GM19452 (cell line): ENCODE data around the gene KRTAP16-1.
"Not testable (repeated sequence)": the region's sequence is repeated elsewhere in the genome, so short reads cannot be mapped to it uniquely, and the experiment has no call there.

Source experiments
- ATAC-seq: cut with Tn5 transposase; IDR thresholded peaks from one replicate; pipeline ENCODE4 v1.9.1; 2021; ENCODE audit not compliant: unreplicated experiment

The KRTAP16-1 gene, protein sequence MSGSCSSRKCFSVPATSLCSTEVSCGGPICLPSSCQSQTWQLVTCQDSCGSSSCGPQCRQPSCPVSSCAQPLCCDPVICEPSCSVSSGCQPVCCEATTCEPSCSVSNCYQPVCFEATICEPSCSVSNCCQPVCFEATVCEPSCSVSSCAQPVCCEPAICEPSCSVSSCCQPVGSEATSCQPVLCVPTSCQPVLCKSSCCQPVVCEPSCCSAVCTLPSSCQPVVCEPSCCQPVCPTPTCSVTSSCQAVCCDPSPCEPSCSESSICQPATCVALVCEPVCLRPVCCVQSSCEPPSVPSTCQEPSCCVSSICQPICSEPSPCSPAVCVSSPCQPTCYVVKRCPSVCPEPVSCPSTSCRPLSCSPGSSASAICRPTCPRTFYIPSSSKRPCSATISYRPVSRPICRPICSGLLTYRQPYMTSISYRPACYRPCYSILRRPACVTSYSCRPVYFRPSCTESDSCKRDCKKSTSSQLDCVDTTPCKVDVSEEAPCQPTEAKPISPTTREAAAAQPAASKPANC

DNA sequence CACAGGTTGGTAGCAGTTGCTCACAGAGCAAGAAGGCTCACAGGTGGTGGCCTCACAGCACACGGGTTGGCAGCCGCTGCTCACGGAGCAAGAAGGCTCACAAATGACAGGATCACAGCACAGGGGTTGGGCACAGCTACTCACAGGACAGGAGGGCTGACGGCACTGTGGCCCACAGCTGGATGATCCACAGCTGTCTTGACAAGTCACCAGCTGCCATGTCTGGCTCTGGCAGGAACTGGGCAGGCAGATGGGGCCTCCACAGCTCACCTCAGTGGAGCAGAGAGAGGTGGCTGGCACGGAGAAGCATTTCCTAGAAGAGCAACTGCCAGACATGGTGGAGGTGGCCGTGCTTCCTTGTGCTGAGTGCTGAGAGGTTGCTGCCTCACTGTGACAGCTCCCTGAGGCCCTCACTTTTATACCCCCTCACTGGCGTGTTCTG lies at the start of gene KRTAP16-1:
Gene KRTAP16-1 (minus strand): TSS at position 392 of the 442 bp plus-strand sequence. CDS start 56 bp downstream, at position 336.
- ATAC-seq: no peak

DNA sequence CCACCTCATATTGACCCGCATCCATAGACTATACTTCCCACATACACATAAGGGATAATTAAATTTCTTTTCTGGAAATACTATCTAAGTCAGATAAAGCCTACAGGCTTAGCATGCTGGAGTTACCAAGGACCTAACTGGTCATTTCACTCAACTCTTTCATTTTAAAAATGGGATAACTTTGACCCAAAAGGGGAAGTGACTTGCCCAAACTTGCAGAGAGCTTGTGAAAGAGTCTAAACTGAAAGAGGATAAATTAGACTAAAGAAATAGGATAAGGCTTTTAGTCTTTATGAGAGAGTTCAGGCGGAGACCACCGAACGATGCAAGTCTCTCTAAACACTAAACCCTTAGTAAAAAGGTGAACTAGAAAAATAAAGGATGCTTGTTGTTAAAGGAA lies 45.4 kb upstream of the KRTAP16-1 start:
- no peak for ATAC-seq

DNA sequence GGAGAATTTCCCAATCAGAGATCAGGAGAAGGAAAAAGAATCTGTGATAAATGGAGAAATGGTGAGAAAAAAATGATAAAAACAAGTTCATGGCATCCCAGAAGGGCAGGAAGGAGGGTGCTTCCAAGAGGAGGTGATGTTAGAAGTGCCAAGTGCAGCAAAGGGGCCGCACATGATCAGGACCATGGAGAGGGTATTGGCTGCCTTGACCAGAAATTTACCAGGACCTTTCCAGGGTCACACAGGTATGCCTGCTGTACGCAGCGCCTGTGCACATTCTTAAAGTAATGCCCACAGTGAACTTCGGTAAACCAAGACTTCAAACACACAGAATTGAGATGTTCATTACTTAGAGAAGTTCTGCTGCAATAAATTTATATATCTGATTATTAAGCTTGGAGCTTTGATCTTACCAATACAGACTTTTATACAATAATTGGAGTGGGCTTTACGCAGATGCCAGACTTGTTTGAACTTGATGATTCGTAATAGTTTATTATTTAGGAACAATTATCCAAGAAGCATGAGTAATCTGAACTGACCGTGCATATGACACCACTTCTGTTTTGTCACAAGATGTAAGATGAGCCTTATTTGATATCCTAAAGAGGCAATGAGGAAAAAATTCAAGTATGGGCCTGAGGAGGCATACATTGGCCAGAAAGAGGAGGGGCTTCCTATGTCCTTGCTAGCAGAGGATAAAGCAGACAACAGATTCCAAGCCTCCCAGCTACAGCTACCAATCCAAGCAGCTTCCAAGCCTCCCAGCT lies 43.7 kb upstream of the KRTAP16-1 start:
- no peak for ATAC-seq

DNA sequence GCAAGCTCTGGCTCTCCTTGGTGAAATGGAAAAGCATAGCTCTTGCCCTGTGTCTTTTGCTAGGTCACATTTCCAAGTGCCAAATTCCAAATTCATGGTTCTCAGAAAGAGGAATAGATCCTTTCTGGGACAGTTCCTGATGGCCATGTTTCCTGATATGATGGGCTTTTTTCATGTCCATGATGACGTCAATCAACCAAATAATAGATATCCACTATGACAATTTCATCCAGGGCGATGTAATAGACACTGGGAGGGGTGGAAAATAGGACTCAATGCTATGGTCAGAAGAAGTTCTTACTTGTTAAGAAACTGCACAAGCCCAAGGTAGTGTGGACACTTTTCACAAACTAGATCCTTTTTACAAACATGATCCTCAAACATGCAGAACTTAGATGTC lies 42.1 kb upstream of the KRTAP16-1 start:
- ATAC-seq: no peak

DNA sequence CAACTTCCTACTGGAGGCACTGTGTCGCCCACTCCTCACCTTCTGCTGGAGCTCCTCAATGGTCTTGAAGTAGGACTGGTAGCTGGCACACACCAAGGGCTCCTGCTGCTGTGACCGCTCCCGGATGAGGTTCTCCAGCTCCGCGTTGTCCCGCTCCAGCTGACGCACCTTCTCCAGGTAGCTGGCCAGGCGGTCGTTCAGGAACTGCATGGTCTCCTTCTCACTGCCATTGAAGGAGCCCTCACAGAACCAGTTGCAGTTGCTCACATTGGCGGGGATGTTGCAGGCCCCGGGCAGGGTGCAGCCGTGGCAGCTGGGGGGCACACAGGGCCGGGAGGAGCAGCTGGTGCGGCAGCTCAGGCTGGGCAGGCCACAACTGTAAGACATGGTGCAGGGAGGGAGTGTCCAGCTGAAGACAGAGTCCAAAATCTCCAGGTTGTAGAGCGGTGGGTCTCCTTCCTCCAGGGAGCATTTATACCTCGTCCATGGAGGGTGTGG lies 41.3 kb upstream of the KRTAP16-1 start, which contains the start of gene KRT33A:
Gene KRT33A (minus strand): TSS at position 448 of the 498 bp plus-strand sequence. CDS start 61 bp downstream, at position 387.
- not testable (repeated sequence) for ATAC-seq

DNA sequence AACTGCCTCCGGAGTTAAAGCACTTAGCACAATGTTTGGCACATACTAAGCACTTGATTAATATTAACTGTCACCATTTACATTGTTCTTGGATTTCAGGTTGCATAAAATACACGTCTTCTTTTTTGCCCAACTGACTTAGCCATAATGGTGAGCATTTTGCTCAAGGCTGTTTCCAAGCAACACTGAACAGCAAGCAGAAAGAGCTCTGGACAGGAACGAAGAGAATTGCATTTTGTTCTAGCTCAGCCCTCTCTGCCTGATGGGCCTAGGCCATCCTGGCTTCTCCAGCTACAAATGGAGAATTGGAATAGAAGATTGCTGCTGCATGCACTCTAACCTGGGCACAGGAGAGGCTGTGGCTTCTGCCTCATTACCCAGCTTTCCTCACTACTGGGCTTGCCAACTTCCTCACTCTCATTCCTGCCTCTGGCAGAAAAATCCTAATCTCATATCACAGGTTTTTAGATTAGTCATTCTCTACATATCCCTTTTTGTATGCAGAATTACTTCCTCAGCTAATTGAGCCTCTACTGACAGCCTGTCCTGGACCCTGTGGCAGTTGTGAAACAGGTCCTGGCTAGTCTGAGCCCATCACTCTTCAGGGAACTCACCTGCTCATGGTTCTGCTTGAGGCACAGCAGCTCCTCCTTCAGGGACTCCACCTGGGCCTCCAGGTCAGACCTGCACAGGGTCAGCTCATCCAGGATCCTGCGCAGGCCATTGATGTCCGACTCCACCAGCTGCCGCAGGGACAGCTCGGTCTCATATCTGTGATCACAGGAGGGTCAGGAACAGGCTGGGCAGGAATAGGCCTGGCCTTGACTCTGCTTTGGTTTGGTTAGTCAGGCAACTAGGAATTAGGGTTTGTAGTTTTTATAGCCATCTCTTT lies 39.0 kb upstream of the KRTAP16-1 start:
- ATAC-seq: no peak

DNA sequence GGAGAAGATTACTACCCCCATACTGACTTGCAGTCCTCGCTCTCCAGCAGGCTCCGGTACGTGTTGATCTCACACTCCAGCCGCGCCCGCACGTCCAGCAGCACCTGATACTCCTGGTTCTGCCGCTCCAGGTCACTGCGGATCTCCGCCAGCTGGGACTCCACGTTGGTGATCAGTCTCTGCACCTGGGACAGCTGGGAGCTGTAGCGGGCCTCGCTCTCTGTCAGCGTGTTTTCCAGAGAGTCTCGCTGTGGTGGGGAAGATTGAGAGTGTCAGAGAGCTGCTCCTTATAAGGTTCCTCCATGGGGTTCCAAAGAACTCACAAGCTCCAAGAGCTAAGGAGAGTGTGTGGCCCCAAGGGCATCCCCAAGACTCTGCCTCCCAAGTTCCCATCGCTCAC lies 37.3 kb upstream of the KRTAP16-1 start:
- ATAC-seq: not testable (repeated sequence)

DNA sequence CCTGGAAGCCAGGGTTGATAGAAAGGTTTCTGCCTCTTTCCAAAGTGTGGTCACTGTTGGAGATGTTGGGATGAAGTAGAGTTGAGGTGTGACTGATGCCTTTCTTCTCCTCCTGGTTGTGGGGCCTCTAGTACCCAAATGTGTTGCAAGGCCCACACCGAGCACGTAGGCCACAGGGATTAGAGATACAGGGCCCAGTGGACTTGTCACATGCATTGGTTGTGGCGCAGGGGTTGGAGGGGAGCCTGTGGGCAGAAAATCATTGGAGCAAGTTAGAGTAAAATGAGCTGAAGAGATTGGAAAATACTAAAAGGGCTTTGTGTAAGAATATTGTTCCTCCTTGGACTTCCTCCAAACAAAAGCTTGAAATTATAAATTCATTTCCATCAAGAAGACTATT lies 36.9 kb upstream of the KRTAP16-1 start:
- no peak for ATAC-seq

DNA sequence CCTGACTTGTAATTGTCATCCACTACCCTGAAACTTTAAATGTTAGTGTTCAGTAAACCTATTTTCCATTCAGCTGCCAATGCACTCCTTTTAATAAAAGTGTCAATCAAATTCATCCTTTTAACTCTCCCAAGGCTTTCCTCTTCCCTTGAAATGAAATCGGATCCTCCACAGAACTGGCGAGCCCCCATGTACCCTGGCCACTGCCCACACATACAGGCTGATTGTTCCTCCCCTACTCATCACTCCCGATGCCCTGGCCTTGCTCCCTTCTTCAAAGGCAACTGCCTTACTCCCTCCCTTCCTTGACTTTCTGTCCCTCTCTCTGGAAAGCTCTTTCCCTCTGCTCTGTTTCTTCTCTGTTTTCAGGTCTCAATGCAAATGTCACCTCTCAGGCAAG lies 33.9 kb upstream of the KRTAP16-1 start:
- no peak for ATAC-seq

DNA sequence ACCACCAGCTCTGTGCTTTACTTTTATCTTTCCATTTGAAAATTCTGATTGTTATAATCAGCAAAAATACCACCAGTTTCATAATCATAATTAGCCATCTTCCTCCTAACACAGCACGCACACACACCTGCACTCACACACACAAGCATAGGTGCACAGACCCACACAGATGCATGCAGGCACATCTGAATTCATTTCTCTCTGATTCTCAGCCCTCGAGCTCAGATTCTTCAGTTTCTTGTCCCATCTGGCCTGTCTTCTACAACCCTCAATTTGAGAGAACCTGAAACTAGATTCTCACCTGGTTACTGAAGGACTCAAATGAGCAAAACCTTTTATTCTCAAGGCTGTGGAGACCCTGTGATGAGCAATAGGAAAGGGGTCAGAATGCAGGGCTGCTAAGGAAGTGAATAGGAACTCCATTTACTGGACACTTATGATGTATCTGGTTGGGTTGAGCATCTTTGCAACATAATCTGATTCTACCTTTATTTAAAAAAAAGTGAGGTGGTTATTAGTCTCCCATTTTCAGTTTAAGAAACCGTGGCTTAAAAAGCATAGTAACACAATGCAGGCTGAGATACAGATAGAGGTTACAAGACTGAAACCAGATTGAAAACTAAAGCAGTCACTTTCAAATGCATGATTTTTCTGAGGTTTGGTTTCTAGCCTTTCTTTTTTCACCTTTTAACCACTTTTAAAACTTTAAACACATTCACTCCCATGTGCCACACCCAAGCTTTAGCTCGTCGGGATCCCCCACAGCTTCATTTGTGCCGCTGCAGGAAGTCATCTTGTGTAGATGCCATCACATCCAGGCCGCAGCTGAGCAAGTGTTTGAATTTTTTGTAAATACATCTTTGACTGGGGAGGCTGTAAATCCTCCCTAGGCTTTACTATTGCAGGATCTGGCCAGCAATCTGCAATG lies 32.1 kb upstream of the KRTAP16-1 start:
- ATAC-seq: peak; percentile 46

DNA sequence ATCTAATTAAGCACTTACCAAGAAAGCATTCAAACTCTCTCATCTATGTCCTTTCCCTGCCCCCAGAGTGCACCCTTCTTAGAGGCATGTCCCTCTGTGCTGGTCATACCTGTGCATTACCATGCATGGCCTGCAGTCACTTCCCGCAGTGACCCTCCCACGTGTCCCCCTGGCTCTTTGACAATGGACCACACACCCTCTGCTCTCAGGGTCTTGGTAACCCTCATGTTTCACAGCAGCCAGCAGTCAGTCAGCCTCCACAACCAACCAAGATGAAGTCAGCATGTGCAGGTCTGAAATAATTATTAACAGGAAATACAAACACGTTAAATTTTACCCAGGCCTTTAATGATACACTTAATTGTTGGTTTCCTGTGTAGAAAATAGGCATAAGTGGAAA lies 31.4 kb upstream of the KRTAP16-1 start:
- ATAC-seq: no peak

DNA sequence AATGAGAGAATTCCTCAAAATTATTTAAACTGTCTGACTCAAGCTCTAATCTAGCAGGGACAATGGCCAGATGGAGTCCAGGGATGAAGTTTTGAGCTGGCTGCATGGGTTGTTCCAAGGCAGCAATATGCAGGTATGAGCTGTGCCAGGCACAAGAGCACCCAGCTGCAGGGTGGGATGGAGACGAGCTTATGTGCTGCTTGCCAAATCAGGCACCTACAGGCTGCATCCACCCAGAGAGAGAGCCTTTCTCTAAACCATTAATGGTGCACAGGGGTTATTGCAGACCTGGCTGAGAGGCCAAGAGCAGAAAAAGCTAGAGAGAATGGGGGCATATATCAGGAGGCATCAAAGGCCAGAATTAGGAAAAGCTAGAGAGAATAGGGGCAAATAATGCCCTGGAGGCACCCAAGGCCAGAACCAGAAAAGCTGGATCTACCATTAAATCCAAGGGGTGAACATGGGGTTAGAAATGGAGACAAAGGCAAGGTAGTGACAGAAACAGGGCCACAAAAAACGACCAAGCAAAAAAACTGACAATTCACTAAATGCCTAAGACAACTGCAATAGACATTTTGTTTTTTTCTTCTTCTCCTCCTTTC lies 30.6 kb upstream of the KRTAP16-1 start:
- no peak for ATAC-seq

DNA sequence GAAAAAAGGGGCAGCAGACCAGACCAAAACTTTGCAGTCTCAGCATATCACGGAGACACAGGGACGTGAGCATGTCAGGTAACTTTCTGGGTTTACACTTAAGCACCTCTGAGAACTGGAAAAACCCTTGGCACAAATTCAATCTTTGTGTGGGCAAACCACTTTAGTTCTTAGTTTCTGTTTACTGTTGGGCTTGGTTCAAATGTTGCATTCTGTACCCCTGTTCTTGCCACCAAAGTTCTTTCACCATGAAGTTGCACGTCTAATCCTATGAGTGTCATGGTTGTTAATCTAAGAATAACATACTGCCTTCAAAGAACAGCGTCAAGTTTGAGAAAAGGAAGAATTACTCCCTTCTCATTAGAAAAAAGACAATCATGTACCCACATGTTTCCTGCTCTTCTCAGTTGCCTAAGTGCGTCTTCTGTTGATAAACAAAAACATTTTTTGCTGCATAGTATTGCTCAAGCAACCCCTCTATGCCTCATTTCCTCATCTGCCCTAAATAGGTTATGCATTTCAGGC lies 29.9 kb upstream of the KRTAP16-1 start:
- no peak for ATAC-seq

DNA sequence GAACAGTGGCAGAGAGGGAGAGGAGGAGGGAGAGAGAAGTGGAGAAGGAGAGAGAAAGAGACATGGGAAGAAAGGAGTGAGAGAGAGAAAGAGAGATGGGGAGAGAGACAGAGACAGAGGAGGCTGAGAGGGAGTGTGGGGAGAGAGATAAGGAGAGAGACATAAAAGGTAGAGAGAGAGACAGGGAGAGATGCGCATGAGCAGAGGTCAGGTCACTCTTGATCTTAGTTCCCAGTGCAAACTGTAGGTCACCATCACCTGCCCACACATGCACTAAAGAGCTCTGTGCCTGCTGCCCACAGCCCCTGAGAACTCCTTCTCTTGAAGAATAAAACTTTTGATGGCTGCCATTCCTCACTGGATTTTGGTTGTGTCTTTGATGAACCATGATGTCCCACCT lies 26.6 kb upstream of the KRTAP16-1 start:
- no peak for ATAC-seq

DNA sequence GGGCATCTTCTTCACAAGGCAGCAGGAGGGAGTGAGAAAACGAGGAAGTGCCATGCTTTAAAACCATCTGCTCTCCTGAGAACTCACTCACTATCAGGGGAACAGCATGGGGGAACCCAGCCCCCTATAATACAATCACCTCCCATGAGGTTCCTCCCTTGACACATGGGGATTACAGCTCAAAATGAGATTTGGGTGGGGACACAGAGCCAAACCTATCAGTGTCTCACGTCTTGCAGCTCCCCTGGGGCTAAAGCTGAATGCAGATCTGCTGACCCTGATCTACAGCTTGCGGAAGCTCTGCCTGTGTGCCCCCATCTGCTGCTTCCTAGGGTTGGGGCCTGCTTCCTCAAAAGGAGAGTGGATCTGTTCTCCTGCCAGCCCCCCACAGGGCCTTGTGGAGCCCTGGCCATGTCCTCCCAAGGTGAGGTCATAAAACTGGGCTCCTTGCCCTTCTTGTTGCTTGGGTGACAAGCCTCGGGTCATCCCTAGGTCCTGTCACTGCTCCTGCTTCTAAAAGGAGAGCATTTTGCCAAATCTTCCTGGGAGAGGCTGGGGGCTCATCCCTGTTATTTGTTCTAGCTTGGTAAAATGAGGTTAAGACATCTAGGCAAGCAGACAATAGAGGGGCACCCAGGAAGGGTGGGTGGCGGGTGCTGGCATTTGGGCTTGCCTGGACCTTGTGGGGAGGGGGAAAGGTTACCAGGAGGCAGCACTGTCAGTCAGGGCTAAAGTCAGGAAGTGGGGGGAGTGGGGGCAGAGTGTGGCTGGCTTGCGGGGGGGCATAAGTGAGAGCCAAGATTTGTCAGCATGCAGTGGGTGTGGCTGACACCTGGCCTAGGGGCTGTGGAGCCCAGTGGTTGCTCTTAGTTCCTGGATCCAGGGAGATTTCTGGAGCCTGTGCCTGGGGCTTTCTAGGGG lies 25.5 kb upstream of the KRTAP16-1 start:
- ATAC-seq: no peak

DNA sequence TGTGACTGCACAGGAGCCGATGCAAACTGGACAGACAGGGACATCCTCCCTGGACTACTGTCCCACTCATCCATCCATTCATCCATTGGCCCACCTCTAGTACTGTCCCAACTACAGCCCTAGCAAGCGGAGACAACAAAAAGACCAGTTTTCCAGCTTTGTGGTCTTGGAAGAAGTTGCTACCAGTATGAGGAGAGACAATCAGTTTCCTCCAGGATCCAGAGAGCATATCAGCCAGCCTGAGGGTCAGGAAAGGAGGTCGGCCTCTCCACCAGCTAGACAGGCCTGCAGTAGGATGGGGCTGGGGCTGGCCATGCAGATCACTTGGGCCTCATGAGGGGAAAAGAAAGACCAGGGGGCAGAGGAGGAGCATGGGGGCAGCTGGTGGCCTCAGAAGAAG lies 24.7 kb upstream of the KRTAP16-1 start:
- no peak for ATAC-seq

DNA sequence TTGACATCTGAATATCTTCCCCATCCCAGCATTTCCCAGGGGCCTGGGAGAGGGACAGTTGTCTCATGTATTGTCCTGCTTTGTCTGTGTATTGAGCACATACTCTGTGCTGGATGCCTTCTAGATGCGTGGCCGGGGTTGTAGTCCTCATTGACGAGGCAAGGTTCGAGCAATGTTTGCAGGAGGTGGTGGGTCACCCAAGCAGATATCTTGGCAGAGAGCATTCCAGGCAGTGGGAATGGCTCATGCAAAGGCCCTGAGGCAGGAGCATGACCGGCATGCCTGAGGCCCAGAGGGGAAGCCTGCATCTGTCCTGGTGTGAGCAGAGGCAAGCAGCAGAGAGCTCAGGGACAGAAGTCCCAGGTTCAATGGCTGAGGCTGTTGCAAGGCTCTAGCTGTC lies 24.0 kb upstream of the KRTAP16-1 start:
- ATAC-seq: no peak

DNA sequence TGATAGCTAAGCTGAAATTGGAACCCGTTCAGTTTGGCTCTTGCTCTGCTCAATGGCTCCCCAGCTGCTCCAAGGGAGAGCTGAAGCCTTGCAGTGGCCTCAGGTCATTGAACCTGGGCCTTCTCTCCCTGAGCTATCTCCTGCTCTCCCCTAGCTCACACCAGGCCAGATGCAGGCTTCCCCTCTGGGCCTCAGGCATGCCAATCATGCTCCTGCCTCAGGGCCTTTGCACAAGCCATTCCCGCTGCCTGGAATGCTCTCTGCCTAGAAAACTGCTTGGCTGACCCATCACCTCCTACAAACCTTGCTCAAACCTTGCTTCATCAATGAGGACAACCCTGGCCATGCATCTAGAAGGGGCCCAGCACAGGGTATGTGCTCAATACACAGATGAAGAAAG lies 23.1 kb upstream of the KRTAP16-1 start:
- ATAC-seq: no peak
